GM18499 (cell line): ENCODE measurements around the gene PELO.
A peak's percentile ranks its signal among the peaks of the same experiment; 100 is the strongest.

Experiments used
- ATAC-seq: cut with Tn5 transposase; IDR thresholded peaks from one replicate; pipeline ENCODE4 v1.9.1; 2021; ENCODE audit warnings: moderate number of reproducible peaks; ENCODE audit not compliant: insufficient read depth, unreplicated experiment

Gene PELO

DNA sequence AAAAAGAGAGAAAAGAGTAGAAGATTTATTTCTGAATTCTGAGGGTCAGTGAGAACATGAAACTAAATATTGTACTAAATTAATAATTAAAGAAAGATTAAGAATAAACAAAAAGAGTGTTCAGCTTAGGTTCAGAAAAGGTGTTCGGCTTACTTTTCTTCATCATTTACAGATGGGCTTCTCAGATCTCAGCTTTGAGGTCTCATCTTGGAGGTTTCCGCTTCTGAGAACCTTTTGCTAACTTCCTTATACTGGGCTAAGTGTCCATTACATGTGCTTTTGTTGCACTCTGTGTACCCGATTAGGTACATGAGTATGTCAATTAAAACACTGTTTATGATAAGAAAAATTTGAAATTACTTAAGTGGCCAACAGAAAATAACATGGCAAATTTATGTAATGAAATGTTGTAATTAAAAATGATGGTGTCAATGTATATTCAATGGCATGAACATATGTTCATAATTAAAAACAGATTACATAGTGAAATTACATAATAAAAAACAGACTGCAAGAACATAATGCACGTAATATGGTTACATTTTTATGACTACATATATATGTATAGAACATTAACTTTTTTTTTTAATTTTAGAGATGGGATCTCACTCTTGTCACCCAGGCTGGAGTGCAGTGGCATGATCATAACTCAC is 17.3 kb upstream of the PELO start:
- ATAC-seq, result no peak

DNA sequence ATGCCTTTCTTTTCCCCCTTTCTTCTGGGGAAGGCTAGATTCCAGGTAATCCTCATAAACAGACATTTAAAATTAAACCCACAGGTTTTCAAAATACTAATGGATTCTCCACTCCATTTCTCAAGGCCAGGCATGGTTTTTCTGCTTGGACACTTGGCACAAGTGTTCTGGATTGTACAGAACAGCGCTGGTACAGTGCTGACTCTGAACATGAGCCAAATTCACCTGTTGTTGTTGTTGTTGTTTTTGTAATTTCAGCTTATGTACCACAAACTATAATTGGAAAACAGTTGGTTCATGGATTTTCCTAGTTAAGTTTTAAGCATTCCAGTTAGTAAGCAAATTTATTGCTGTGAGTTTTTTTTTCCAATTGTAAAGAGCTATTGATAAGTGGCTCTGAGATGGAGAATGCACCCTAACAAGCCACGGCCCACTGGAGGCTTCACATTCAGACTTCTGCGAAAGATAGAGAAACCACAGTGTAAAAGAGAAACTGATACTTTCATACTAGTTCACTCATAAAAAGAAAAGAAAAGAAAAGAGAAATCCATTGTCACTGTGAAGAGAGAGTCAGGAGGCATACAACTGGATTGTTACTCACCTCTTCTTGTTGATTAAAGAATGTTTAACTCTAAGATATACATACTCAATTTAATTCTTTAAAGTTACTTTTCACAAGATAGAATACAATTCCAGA is 16.2 kb upstream of the PELO start:
- peak; percentile 98 for ATAC-seq

DNA sequence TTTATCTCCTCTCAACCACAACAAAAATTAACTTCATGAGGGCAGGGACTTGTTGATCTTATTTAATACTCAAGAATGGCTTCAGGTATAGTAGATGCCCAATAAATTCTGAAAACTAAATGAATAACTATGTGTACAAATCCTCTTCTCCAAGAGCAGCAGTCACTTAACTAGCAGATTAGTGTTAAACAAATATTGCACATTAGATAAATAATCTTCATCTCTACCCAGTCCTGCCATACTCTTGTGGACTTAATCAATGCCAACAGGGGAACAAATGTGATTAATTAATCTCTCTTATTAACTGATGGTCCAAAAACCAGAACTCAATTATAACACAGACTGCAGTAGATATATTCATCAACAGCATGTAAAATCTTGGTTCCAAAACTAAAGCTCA is 15.0 kb upstream of the PELO start:
- ATAC-seq, result no peak

DNA sequence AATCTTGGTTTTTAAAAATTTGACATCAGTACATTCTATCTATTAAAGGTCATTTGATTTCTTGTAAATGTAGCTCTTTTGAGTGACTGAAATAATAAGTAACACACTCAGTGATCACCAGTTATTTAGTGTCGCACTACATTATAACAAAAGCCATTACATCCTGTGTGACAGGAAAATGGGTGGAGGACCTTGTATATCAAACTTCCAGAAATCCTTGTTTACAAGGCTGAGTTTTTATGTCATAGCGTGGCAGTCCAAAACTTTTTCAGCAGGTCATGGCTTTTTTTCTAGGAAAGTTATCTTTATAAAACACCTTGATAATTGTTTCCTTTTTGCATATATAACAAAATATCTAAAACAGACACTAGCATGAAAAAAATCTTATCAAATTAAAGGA is 14.4 kb upstream of the PELO start:
- no peak for ATAC-seq

DNA sequence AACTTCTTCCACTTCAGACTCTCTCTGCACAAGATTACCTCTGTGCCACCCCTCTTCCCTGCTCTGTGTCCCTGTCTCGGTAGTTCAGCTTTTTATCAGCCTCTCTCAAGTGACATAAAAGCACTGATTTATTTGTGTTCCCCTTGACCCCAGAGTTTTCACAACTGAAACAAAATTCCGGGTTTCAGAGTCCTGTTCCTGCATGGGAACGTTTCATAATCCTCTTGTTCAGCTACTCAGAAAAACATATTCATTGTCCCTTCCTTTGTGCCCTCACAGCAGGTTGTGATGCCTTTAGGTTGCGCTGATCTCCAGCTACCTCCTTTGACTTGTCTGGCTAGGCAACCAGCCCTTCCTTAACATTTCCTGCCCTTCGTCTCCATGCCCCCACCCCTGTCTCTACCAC is 13.7 kb upstream of the PELO start:
- no peak for ATAC-seq

DNA sequence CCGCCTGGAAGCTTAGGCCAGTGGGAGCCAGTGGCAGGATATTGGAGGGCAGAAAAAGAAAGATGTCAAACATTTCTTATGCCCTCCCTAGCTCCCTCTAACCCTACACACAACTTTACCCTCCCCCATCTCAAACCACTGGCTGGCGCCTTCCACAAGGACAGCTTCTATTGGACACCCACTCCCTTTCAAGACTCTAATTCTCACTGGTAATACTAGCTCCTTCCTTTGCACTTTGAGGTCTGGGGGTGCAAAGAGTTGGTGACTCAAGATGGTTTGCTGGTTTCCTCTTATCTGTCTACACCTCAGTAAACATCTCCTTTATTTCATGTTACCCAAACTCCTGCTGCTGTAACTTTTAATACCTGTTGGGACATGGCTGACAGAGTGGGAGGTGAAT is 11.6 kb upstream of the PELO start:
- no peak for ATAC-seq

DNA sequence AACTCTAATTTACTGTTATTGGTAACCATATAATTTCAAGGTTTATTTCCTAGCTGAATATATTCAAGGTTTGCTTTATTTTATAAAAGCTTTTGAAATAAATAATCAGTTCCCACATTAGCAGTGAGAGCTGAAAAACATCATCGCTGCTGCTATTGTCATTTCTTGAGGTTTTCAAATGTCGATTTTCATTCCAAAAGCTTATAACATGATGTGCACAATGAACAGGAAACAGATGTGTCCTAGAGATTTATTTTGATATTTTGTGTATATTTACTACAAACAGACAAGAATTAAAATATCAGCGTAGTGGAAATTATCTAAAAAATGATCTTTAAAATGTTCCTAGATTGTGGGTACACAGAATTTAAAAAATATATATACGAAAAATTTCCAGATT is 10.5 kb upstream of the PELO start:
- ATAC-seq, result no peak

DNA sequence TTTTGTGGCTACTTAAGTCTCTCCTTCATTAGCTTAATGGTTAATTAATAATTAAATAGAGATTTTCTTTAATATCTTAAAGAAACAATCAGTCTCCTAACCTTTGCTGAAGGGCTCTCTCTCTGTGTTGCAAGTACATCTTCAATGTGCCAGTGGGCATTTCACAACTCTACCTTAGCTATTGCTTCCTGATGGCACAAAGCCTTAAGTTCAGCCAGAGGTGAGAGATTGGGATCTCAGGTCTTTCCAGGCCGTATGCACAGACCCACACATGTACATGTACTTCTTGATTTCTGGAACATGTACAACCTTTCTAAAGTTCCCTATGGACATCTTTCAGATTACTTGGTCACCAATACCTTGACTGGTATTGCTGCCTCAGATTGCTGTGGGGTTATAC is 8.9 kb upstream of the PELO start:
- no peak for ATAC-seq

DNA sequence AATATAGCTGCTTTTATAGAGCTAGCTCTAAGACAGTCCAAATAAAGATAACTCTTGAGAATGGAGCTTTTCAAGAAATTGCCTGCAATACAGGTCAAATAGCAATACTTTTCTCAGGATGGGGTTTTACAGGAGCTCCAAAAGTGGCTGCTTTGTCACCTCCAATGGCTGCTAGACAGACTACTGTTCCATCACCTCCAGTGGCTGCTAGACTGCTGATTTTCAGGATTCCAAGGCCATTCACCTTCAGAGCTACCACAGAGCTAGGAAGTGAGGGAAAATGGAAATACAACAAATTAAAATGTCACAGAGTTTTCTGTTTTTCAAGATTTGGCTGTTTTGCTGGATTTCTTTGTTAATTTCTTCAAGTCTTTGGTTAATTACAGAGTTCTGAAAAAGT is 8.5 kb upstream of the PELO start:
- no peak for ATAC-seq

DNA sequence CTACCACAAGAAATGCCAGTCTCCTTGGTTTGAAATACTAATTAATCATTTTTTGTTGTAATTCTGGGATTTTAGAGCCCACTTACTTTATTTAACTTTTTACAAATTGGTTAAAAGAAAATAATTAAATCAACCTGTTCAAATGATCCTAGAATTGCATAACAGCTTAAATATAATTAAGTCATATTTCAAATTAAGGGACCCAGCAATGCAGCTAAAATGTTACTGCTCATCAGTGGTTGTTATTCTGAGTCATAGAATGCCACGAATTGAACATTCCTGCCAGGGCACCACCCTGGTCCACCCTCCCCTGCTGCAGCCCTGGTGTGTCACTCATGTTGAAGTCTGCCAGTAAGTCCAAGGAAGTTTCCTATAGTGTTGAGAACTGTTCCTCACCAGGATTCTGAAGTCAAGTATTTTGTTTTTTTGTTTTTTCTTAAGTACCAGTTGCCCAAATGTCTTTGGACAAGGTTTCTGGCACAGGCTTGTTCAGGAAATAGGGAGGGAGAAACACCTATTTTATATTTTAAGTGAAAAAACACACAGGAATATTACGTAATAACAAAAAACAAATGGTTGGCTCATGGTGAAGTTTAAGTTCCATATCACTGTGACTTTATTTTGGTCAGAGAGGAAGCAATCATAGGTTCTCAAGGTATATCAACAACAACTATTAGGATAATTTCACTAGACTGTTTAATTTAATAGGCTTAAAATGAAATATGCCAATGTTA is 4.3 kb upstream of the PELO start:
- no peak for ATAC-seq

DNA sequence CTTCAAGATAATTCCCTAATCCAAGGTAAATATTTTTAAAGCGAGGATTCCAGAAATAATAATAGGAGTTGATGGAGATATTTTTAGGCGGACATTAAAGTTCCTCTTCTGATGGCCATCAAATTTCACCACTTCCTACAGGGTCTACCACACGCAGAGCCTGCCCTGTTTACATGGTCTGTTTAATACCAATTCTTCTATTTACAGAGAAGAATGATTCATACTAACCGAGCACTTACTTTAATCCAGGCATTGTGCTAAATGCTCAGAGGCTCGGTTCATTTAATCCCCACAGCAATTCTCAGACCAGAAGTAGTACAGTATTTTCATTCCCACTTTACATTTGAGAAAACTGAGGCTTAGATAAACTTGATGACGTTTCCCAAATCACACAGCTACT is 3.0 kb upstream of the PELO start:
- ATAC-seq, result no peak

DNA sequence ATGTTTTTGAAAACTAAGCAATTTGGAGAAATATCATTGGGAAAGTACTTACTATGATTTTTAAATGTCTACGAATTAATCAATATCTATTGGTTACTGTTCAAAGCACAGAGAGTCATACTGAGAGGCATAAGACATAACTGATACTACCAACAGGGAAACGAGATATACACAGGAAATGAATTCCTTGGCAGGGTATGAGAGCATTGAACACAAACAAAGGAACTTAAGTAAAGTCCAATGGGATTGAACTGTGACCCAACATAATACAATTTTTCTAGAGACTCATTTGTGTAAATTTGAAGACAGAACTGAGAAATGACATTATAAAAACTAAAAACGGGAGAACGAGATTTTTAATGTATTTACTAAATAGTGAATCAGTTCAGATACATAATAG is 1.3 kb upstream of the PELO start:
- ATAC-seq, result no peak

DNA sequence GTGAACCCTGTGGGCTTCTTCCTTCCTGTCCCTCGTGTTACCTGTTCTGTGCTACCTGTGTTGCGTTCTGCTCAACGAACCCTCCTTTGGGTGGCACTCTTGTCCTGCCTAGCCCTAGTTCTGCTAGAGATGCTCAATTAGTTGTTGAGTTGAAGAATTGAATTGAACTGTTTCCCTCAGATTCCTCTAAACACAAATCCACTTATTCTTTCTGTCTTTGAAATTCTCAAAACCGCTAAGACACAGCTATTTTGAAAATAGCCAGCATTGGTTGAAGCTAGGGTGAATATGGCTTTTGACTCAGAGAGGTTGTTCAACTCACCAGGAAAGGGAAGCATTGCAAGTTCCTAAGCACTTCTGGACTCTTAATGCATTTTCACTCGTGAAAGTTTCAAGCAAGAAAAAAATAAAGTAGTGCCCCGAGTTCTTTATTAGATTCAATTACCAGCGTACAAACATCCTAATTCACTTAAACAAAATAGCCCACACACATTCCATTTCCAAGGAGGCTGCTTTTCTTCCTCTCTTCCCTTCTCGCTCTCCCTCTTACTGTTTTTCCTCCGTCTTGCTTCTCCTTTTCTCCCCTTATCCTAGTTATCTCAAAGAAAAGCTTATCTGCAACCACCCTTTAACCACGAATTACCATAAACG is 642 bp upstream of the PELO start:
- no peak for ATAC-seq

DNA sequence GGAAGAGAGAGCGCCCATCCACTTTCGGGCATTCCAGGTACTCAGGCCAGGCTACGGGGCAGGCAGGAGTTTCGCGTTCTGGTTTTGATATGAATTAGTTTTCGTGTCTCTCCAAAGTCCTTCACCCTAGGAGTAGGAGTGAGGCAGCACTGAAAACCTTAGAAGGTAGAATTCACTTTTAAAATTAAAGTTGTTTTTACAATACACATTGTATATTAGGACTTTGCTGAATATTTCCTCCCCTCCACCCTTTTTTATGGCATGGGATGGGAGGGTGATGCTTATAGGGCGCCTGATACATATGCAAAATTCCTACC is 747 bp downstream of the PELO start:
- ATAC-seq, result no peak

DNA sequence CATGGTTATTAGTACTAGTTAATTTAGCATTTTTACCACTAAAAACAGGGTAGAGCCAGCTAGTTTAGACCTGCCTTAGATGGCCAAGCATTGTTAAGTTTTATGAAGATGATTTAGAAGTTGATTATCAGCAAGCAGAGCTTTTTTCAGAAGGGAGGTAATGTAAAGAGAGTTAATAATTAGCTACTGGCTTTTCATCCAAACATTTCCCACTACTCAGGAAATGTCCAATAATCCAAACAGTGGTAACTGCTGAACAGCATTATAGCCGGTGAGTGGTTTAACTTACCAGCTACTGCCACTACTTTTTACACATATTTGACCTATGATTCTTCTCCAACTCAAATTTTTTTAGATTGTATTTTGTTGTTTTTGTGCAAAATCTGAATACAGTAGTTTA is 1.7 kb downstream of the PELO start:
- no peak for ATAC-seq

DNA sequence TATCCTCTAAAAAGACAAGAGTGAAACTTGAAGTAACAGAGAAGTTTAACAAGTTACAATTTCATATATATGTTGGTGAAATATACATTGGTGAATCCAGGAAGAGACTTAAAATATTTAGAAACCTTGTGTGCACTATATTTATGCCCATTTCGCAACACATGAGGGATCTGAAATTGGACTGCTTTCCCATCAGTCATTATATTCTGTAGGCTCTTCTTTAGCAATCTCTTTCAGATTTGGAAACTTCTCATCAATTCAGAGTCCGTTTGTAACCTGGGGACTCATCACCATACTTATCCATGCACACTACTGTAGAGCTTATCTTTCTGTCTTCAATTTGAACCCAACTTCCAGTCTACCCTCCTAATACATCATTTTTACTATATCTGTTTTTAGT is 2.1 kb downstream of the PELO start:
- no peak for ATAC-seq

DNA sequence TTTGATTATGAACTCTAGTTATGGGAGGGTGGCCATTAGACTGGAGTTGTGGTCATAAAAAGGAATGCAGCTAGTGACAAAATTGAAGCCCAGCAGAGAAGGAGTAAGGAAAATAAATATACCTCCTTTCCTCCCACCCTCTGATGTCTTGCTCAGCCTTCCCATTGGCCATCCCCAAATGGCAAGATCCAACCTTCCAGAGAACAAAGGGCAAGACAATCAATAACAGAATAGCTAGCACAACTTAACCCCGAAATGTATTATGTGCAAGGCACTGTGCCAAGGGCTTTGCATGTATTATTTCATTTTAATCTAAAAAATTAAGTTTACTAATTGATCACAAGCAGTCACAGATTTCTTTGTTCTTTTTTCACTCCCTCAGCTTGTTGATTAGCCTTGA is 3.6 kb downstream of the PELO start:
- ATAC-seq, result no peak

DNA sequence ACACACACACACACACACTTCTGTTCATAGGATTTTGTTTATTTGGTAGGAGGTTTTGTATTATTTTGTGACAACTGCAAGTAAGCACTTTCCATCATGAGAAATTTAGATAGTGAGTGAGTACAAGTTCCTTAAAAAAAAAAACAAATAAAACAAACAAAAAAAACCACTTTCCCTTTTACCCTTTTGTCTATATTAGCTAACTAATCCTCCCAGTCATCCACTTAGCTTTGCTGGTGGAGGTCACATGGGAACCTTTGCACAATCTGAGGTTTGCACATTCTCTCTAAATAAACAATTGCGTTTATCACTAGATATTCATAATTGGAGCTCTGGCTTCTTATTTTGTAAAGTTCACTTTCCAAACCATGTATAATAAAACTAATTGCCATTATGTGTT is 6.8 kb downstream of the PELO start:
- no peak for ATAC-seq

DNA sequence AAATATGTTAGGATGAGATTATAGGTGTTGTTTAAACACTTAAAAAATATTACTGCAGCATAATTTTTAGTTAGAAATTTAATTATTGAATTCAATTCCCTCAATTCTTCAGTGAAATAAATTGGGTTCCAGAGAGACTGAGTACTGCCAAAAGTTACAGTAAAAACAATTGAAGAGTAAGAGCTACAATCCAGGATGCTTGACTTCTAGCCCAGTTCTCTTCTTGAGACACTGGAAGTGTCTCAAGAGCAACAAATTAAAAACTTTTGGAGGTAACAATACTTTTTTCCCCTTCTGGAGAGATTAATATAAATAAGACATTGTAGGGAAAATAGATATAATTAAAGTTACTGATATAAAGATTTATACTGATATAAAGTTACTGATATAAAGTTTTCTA is 8.3 kb downstream of the PELO start:
- no peak for ATAC-seq

DNA sequence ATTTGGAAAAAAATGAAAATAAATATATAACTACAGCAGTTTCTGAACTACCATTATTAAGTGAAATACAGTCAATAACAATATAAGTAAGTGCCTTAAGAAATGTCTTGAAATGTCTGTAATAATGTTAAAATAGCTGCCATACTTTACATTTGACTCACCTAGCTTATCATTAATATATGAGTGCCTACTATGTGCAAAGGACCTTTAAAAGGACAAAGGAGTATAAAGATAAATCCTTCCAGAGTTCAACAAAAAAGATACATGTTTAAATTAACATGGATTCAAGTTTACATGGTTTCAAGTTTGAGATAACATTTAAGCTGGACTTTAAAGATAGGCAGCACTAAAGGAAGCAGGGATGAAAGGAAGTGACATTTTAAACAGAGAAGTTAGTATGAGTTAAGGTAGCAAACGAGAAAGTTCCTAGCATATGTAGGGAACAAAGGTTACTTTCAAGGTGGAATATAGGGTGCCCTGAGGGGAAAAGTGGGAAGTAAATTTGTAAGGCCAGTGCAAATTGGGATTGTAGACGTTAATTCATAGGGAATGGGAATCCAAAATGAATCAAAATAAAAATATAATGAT is 8.9 kb downstream of the PELO start:
- no peak for ATAC-seq

DNA sequence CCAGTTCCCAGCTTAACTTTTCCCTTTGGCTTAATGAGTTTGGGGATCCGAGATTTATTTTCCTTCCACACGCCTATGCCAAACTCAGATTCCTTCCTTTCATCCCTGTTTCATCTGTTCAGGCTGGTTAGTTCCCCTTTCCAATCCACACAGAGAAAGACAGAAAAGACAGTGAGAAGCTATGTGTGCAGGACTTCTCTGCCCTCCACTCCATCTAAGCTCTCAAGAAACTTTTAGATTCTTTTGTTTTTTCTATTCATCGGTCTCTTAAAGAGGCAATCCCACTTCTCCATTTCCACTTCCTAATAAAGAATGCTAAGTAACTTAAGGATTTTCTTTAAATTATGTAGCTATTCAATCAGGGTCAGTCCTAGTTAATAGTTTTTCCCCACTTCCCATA is 11.2 kb downstream of the PELO start:
- no peak for ATAC-seq
